ENCODE data around the gene C16orf96. TPM values are rescaled to one million over a fixed set of nuclear protein-coding genes. Genes with fewer than 3 reads are reported as not detected.

Gene C16orf96
- total RNA-seq, 1 experiment from 2014 or later: 0.15 TPM

- Histone ChIP-seq H3K27ac (ENCODE audit: low read length) (no peak overlapping the region), H3K4me1 (ENCODE audit: control insufficient read depth, insufficient read depth, low read length) (peaks cover 5% of the 10 kb centered on the region; the same call in 1 of the 2 replicates), H3K9me3 (ENCODE audit: control insufficient read depth, insufficient read depth, low read depth, low read length) (peaks cover 13% of the 10 kb centered on the region; the same call in 1 of the 2 replicates), H3K4me3 (ENCODE audit: low read depth in 2 of 2, low read length in 2 of 2) (no peak overlapping the region), H3K36me3 (ENCODE audit: control insufficient read depth, insufficient read depth, low read length) (no peaks in the 10 kb centered on the region), H3K27me3 (ENCODE audit: control insufficient read depth, insufficient read depth, low read length) (no peaks in the 10 kb centered on the region)
- DNase-seq (ENCODE audit: low read depth, low spot score) (no peak), ATAC-seq (no peak)
- BruUV-seq (replicated peaks): no TSS peak
- in situ Hi-C loops (cut with HindIII; ENCODE audit: low pct_unique_long_range_greater_than_20kb, low sequenced_read_pairs): no loop called here
- TF ChIP-seq TCF7L2 (IDR thresholded peaks at IDR 0.05; ENCODE audit: low read depth, low read length): no peak
- no peak for TF ChIP-seq REST (IDR thresholded peaks at IDR 0.05; ENCODE audit: insufficient read depth in 1 of 2, low read depth in 2 of 2, low read length in 1 of 2)
- no peak for TF ChIP-seq CTCF (IDR thresholded peaks at IDR 0.05)
- no peak for TF ChIP-seq SIN3A (IDR thresholded peaks at IDR 0.05; ENCODE audit: borderline replicate concordance, insufficient read depth, low read depth, low read length)
- ChIA-PET CTCF (no interaction called here), POLR2A (interaction anchor here (0.6 kb wide), 1 partner anchor 32 kb away, joined by 6 read pairs; no protein-coding TSS in a partner anchor)
- intact Hi-C loops (cut with micrococcal nuclease; ENCODE audit: unreplicated experiment): no loop called here
Observed at GRCh38 chr16:4535627-4536108, 20.5 kb upstream of the C16orf96 start.

GRCh38 chr16:4536391-4537106 lies 19.6 kb upstream of the C16orf96 start:
- BruUV-seq (replicated peaks): TSS peak; percentile 69
- DNase-seq (ENCODE audit: low read depth, low spot score): no peak
- no peak for ATAC-seq
- intact Hi-C loops (cut with micrococcal nuclease; ENCODE audit: unreplicated experiment) (no loop called here), in situ Hi-C loops (cut with HindIII; ENCODE audit: low pct_unique_long_range_greater_than_20kb, low sequenced_read_pairs) (no loop called here)
- no peak overlapping the region for H3K4me3 ChIP-seq (ENCODE audit: low read depth in 2 of 2, low read length in 2 of 2)
- no peaks in the 10 kb centered on the region for H3K27me3 ChIP-seq (ENCODE audit: control insufficient read depth, insufficient read depth, low read length)
- peaks cover 5% of the 10 kb centered on the region; the same call in 1 of the 2 replicates for H3K4me1 ChIP-seq (ENCODE audit: control insufficient read depth, insufficient read depth, low read length)
- no peaks in the 10 kb centered on the region for H3K36me3 ChIP-seq (ENCODE audit: control insufficient read depth, insufficient read depth, low read length)
- H3K9me3 ChIP-seq (ENCODE audit: control insufficient read depth, insufficient read depth, low read depth, low read length): peaks cover 13% of the 10 kb centered on the region; the same call in 1 of the 2 replicates
- H3K27ac ChIP-seq (ENCODE audit: low read length): no peak overlapping the region
- CTCF ChIA-PET: no interaction called here
- TF ChIP-seq POLR2AphosphoS5 (IDR thresholded peaks at IDR 0.05; ENCODE audit: low read depth, low read length): no peak
- no peak for TF ChIP-seq TCF7L2 (IDR thresholded peaks at IDR 0.05; ENCODE audit: low read depth, low read length)
- TF ChIP-seq REST (IDR thresholded peaks at IDR 0.05; ENCODE audit: insufficient read depth in 1 of 2, low read depth in 2 of 2, low read length in 1 of 2): no peak
- no peak for TF ChIP-seq CTCF (IDR thresholded peaks at IDR 0.05)
- TF ChIP-seq SIN3A (IDR thresholded peaks at IDR 0.05; ENCODE audit: borderline replicate concordance, insufficient read depth, low read depth, low read length): no peak
- POLR2A ChIA-PET: no interaction called here

All from Panc1 (cell line).